NCI-H774 (cell line): ENCODE measurements around the gene FAM180B.
A peak's percentile ranks its signal among the peaks of the same experiment; 100 is the strongest.

Experiments used
- DNase-seq: peaks from one replicate; lab custom pipeline; 2025; lab: John Stamatoyannopoulos, UW

The FAM180B gene

DNA sequence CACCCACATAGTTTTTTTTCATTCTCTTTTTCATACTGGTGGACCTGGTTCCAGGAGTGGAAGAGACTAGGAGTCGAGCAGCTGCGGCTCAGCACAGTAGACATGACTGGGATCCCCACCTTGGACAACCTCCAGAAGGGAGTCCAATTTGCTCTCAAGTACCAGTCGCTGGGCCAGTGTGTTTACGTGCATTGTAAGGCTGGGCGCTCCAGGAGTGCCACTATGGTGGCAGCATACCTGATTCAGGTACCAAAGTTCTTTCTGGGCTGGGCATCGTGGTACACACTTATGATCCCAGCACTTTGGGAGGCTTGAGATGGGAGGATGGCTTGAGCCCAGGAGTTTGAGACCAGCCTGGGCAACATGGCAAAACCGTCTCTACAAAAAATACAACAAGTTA is 16.8 kb upstream of the FAM180B start:
- no peak for DNase-seq

DNA sequence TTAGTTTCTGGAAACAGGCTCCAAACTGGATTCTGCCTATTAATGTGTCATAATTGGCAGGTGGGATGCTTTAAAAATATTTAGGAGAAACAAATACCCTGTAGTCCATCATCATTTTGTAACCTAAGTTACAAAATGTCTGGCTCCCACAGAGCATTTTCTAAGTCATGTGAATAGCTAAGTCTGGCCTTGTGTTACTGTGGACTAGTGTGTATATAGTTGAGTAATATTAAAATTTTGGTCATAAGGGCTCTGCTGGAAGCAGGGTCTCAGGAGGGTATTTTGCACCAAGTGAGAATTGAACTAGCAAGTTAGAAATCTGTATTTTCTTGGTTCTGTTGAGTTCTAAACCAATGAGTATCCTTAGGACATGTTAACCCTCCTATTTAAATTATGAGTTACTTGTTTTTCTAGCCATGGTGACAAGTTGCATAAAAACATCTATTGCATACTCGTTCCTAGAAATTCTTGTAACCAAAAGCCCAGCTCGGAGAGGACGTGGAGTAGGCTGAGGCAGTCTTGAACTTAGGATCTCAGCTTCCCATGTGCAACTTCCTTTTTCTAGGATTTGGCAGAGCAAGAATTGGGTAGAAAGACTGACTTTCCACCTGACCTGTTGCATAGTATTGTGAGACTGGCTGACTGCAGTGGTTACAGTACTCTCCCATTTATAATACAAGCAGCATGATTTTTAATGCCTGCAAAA is 15.7 kb upstream of the FAM180B start:
- DNase-seq = no peak

DNA sequence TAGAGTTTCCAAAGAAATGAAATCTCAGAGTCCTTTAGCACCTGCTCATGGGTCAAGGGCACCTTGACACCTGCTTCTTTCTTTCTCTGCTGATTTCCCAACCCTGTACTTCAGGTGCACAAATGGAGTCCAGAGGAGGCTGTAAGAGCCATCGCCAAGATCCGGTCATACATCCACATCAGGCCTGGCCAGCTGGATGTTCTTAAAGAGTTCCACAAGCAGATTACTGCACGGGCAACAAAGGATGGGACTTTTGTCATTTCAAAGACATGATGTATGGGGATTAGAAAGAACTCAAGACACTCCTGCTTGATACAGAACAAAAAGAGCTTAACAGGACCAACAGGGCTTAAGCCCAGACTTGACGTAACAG is 15.1 kb upstream of the FAM180B start:
- no peak for DNase-seq

DNA sequence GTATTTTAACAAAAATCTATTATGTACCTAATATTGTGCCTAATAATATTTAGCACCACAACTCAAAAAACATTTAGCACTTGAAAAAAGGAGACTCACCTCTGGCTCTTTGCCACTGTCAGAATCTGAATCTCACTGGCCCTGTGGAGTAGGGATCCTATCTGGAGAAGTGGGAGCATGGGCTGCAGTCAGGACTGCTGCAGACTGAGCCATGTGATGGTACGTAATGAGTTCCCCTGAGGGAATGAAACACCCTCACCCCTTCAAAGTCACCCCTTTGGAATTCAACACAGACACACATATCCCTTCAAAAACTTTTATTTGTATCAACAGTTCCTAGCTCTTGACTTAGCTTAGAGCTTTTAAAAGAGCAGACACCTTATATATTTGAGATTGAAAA is 14.6 kb upstream of the FAM180B start:
- no peak for DNase-seq

DNA sequence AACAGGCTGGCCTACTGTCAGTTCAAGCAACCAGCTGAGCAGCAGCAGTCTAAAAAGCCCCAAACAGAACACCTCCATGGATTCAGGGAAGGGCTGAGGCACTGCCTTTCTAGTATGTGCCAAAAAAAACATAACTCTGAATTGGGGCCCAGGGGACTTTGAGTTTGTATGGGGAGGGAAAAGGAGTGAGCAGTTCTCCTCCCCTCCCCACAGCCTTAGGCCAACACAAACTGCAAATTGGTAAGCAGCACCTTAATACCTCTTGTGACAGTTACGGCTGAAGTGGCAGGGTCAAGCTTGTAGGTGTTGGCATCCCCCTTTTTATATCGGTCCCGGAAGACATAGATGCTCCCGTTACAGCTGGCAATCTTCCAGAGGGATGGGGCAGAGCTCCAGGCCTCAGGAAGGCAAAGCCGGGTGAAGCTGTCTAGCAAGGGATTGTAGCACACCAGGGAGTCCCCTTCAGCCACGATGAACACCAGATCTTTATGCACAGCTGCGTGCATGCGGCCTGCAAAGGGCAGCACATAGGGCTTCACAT is 13.7 kb upstream of the FAM180B start:
- DNase-seq = no peak

DNA sequence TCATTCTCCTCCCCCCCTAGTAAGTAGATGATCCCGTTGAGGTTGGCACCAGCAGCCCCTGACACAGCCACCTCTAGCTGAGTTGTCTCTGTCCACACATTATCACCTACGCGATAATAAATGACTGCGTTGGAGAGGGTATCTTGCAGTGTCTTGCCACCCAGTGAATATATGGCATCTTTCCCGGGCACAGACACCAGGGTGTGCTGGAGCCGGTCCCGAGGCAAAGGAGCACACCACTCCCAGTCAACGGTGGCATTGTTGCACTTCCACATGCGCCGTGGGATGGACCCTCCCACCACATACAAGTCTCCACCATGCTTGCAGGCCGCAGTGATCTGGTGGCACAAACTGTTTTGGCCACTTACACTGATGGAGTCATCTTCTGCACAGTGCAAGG is 13.2 kb upstream of the FAM180B start:
- DNase-seq = no peak

DNA sequence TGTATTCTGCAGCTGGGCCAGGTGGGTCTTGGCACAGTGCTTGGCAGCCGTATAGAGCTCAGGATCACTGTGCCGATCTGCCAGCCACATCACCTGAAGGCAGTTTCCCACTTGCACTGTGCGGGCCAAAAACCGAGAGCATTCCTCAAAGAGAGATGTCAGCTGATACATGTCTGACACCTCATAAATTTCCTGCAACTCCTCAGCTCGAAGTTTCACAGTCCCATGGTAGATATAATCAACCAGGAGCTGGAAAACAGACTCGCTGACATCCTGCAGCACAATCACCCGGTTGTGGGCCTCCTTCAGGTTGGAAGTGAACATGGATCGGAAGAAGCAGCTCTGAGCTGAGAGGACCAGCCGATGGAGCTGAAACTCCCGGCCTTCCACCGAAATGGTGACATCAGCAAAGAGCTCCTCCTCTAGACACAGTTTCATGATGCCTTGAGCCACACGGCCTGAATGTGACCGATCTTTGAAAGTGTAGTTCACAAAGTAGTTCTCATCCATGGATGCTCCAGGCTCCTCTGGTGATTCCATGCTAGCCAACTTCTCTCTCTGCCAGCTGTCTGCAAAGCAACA is 8.9 kb upstream of the FAM180B start:
- no peak for DNase-seq

DNA sequence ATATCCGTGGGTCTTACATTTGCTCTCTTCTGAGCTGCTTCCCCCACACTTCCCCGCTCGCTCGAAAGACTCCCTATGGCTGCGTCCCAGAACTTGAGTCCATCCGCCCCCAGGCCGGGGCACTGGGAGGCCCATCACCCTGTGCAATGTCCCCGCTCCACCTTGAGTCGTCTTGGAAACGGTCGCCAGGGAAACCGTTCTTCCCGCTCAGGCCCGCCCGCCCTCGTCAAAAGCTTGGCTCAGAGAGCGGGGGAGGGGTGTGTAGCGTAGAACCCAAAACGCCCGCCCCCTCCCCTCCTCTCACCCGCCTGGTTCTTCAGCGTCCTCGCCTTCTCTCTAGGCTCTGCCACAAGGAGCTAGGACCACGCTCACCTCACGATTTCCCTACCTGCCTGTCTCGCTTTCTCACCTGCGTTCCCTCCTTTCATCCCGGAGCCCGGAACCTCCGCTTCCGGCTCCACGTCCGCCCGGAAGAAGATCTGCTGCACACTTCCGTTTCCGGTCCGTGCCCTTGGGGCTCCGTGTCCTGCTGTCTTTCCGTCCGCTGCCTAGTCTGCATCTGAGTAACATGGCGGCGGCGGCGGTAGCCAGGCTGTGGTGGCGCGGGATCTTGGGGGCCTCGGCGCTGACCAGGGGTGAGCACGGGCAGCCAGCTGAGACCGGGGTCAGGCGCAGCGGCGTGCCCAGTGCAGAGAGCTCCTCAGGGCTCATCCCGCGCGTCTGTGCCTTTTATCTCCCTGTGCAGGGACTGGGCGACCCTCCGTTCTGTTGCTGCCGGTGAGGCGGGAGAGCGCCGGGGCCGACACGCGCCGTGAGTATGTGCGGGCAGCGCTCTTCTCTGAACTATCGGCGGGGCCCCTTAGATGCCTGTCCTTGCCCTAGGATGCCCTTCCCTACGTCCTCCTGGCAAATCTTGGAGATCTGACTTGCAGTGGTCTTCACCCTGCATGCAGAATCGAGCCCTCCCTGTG is 7.7 kb upstream of the FAM180B start, which contains the start of the genes KBTBD4 and NDUFS3:
TSS of gene KBTBD4 (minus strand) at position 447 of the 971 bp plus-strand sequence. CDS start at position 428, 19 bp downstream.
TSS of gene NDUFS3 (plus strand) at position 551 of the 971 bp plus-strand sequence. CDS start at position 569, 18 bp downstream.
- DNase-seq = peak; percentile 89

DNA sequence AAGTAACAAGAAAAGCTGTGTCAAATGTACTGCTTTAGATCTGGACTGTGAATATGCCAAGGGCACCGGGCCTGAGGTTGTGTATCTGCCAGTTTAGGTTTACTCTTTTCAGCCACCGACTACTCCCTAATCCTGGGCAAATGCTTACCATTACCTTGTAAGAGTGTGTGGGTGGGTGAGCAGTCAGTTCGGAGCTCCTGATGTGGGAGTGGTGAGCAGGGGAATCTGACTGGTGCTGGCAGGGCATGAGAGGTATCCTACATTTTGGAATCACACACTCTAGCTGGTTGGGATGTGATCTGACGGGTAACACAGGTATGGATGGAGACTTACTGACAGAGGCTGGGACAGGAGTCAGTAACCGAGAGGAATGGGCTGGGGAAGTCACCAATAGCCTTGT is 2.6 kb upstream of the FAM180B start:
- DNase-seq = no peak

DNA sequence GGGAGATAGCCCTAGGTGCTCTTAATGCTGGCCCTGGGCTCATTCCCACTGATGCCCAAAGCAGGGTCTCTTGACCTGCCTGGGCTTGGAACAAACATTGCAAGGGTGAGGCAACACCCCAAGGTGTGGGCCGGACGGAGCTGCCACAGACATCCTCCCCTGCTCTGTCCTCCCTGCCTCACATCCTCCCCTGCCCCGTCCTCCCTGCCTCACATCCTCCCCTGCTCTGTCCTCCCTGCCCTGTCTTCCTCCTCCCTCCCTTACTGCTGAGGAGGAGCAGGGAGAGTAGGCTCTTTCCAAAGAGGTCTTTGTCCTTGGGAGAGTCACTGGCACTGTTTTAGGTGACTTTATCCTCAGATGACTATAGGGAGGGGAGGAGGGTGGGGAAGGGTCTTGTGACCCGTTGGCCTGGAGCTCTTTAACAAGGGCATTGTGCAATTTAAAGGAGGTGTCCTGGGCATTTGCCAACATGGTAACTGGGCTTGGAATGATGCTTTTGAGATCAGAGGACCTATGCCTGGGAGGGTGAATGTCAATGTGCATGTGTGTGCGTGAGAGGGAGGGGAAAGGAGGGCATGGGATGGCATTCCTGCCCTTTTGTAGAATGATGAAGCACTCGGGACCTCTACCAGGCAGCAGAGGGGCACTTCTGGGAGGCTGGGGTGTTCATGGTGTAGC is 700 bp downstream of the FAM180B start:
- DNase-seq = no peak

DNA sequence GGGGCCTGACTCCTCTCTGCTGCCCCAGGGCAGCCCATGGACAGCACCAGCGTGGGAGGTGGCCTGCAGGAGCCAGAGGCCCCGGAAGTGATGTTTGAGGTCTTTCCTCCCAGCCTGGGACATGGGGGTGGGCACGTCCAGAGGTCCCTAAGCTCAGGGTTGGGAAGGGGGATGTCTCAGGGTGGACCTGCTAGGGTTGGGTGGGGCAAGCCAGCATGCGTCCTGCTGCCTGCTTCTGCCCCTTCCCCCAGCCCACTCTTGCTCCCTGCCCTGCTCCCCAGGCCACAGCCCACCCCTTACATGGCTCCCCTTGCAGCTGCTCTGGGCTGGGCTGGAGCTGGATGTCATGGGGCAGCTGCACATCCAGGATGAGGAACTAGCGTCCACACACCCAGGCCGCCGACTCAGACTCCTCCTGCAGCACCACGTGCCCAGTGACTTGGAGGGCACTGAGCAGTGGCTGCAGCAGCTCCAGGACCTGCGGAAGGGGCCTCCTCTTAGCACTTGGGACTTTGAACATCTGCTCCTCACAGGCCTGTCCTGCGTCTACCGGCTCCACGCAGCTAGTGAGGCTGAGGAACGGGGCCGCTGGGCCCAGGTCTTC is 1.3 kb downstream of the FAM180B start:
- DNase-seq = no peak

DNA sequence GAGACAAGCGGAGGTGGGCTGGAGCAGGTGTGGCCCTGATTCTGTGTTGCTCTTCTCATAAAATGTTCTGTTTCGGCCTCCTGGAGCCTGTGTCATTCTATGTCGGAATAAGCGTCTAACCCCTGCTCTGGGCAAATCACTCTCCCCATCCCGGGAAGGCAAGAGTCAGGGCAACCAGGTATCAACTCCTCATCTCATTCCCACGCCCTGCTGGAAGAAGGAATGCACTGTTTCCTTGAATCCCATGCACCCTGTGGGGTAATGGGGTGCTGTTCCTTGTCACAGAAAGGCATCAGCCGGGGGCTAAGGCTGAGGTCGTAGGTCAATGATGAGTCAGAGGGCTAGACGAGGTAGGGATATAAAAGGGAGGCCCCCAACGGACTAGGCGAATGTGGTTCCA is 2.6 kb downstream of the FAM180B start:
- DNase-seq = no peak

DNA sequence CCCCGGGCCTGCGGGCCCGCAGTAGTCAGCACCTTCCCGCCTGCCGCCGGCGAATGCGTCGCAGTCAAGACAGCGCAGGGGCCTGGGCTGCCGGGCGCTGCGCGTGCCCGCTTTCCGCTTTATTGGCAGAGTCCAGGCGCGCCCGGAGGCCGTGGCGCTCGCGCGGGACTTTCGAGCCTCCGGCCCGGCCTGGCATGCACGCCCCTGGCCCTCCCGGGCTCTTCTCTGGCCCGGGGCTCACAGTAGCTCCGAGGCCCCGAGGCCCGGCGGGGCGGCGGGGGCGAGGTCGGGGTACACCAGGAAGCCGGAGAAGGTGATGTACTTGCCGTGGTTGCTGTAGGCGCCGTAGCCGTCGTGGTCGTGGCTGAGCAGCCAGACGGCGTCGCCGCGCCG is 3.1 kb downstream of the FAM180B start:
- DNase-seq = no peak

DNA sequence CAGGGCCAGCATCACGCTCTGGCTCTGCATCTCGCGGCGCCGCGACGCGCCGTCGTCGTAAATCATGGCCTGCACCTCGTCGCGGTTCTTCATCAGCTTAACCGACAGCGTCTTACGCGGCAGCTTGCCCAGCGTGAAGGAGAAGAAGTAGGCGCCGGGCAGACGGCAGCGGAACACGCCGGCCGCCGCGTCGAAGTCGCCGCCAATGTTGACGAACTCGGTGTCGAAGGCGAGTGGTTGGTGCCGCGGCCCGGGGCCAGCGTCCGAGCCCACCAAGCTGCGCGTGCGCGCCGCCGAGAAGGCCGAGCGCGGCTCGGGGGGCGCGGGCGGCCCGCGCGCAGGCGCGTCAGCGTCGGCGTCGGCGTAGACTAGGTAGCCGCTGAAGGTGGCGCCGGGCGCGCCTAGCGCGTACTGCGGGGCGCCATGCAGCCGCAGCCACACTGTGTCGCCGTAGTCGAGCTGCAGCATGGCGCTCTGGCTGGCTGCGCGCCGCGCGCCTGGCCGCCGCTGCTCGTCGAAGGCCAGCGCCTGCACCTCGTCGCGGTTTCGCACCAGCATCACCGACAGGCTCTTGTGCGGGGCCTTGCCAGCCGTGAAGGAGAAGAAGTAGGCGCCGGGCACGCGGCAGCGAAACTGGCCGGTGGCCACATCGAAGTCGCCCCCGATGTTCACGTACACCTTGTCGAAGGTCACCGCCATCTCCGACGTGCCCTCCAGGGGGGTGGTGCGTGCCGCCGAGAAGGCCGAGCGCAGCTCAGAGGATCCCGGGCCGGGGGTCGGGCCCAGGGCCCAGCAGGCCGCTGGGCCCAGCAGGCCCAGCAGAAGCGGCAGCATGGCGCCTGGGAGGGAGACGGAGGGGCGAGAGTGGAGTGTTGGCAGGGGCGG is 3.7 kb downstream of the FAM180B start:
- no peak for DNase-seq

DNA sequence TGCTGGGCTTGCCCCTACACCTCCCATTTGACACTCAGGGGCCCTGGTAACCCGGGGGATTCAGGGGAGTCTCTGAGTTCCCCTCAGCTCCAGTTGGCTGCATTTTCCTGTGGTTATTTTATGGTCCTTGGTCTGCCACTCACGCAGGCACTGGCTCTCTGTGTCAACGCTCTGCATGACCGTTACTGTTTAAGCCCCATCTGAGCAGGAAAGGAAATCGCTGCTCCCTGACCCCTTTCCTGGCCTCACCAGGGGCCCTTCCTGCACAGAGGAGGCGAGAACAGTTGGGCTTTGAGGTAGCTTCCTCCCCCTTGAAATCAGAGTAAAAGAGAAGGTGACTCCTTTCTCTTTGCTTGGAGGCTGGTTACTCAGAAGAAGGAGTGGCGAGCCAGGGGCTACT is 5.3 kb downstream of the FAM180B start:
- no peak for DNase-seq

DNA sequence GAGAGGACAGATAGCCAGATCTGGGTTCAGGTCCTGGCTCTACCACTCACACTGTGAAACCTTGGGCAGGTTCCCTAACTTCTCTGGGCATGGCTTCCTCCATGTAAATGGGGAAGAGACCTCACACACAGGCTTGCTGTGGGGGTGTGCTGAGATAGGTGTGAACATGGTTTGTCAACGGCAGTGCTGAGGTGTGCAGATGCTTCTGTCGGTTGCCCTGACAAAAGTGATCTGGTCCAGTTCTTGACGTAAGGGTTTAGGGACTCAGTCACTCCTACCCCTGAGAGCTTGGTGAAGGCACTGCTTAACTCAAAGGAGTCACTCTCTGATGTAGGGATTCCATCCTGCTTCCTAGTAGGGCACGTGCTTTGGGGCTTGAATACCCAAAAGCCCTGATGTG is 5.8 kb downstream of the FAM180B start:
- DNase-seq = no peak

DNA sequence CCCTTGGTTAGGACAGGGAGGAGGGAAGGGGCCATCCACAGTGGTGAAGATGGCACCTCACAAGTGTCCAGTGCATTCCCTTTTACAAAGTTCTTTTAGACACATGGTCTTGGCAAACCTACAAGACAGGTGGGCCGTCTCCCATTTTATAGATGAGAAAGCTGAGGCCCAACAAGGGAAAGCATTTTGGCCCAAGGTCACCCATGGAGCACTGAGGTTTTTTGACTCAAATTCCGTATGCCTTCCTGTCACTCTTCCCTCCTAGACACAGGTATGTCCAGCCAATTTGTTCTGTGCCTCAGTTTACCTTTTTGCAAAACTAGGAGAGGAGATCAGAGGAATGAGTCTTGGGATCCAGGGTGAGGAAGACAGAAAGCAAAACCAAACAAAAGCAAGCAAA is 6.5 kb downstream of the FAM180B start:
- no peak for DNase-seq

DNA sequence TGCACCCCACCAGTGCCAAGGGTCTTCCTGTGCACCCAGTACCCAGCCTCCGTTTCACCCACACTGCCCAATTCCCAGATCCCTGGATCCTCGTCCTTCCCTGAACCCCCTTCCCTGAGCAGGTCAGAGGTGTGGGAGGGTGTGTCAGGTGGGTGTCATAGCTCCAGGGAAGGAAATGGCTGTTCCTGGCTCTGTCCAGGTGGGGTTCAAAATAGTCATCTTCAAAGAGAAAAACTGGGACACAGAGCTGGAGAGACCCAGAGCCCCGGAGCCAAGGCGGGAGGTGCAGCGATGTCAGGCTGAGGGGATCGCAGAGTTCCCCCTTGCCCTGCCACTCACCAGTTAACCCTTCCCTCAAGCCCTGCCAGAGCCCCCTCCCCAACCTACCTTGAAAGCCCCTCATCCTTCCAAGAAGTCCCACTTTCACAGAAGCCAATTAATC is 7.0 kb downstream of the FAM180B start:
- DNase-seq = no peak

DNA sequence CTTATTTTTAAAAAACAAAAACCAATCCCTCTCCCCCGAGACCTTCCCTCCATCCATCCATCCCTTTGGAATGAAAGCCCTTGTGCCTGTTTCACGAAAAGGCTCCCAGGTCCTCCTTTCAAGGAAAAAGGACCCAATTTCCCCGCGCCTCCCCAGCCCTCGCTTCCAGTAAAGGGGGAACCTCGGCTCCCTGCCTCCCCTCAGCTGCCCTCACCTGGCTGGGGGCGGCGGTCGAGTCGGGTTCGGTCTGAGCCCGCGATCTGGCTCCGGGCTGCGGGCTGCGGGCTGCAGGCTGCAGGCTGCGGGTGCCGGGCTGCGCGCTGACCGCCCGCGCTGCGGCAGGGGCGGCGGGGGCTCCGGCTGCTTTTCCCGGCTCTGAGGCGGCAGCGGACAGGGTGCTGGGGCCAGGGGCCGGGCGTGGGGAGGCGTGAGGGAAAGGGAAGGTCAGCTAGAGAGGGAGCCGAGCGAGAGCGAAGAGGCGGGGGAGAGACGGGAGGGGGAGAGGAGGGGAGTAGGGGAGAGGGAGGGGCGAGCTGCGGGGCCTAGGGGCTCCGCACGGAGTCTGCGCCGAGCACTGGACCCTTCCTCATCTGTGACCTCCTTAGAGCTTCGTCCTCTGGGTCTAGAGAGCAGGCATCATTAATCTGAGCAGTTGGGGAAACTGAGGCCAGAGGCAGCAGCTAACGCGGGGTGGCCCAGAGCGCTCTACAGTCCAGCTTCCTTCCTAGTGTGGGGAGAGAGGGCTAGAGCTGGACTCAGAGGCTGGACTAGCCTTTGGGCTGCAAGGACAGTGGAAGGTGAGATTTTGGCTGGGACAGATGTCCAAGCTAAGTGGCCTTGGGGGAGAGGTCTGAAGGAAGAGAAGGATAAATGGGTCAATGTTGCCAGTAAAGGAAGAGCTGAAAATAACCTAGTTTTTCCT is 7.7 kb downstream of the FAM180B start, which contains the start of gene C1QTNF4:
TSS of gene C1QTNF4 (minus strand) at position 478 of the 922 bp plus-strand sequence. CDS start 3,601 bp downstream, outside the sequence.
- DNase-seq = no peak
